OCI-LY1 (cell line): Measurements from ENCODE around the gene TRANK1.
A peak's percentile ranks its signal among the peaks of the same experiment; 100 is the strongest.

Experiments used
- H2AFZ ChIP-seq: fragments of 200-600 bp; sonication (generic), shearing (Covaris generic); 2 replicates; pipeline ENCODE4 v1.6.0; 2014; ENCODE audit warnings: antibody characterized with exemption, mild to moderate bottlenecking, low read length
- H3F3A ChIP-seq: fragments of 200-600 bp; sonication (generic), shearing (Covaris generic); 2 replicates; pipeline ENCODE4 v1.6.0; 2014; ENCODE audit warnings: mild to moderate bottlenecking, antibody characterized with exemption, low read length, moderate library complexity; ENCODE audit not compliant: insufficient read depth
- H3K27ac ChIP-seq: fragments of 200-600 bp; sonication (generic); 2 replicates; pipeline ENCODE4 v1.5.1; 2014; ENCODE audit warnings: low read length, mixed run types, mild to moderate bottlenecking, low read depth; ENCODE audit not compliant: poor library complexity, severe bottlenecking
- H3K27me3 ChIP-seq: fragments of 200-600 bp; sonication (generic); 2 replicates; pipeline ENCODE4 v1.6.0; 2014; ENCODE audit warnings: antibody characterized with exemption, mild to moderate bottlenecking, low read length, moderate library complexity; ENCODE audit not compliant: insufficient read depth
- H3K36me3 ChIP-seq: fragments of 200-600 bp; sonication (generic); 2 replicates; pipeline ENCODE4 v1.6.1; 2014; ENCODE audit warnings: mild to moderate bottlenecking, antibody characterized with exemption, low read length, moderate library complexity, mixed read lengths; ENCODE audit not compliant: insufficient read depth
- H3K4me1 ChIP-seq: fragments of 200-600 bp; sonication (generic); 2 replicates; pipeline ENCODE4 v1.5.1; 2014; ENCODE audit warnings: mild to moderate bottlenecking, low read length, moderate library complexity; ENCODE audit not compliant: insufficient read depth, severe bottlenecking
- H3K4me2 ChIP-seq: fragments of 200-600 bp; sonication (generic), shearing (Covaris generic); 2 replicates; pipeline ENCODE4 v1.6.1; 2014; ENCODE audit warnings: low read length
- H3K4me3 ChIP-seq: fragments of 200-600 bp; sonication (generic); 2 replicates; pipeline ENCODE4 v1.5.1; 2014; ENCODE audit warnings: low read length, low read depth, mild to moderate bottlenecking, mixed read lengths; ENCODE audit not compliant: poor library complexity, severe bottlenecking
- H3K79me2 ChIP-seq: fragments of 200-600 bp; shearing (Covaris generic); 2 replicates; pipeline ENCODE4 v1.6.1; 2016; ENCODE audit warnings: mixed run types, low read length, mixed read lengths; ENCODE audit not compliant: insufficient read depth
- H3K9ac ChIP-seq: fragments of 200-600 bp; sonication (generic), shearing (Covaris generic); 2 replicates; pipeline ENCODE4 v1.6.1; 2014; ENCODE audit warnings: mild to moderate bottlenecking, low read length, mixed read lengths
- H3K9me2 ChIP-seq: fragments of 200-600 bp; sonication (generic), shearing (Covaris generic); 2 replicates; pipeline ENCODE4 v1.6.1; 2014; ENCODE audit warnings: low read depth, mild to moderate bottlenecking, low read length, mixed read lengths
- H3K9me3 ChIP-seq: fragments of 200-600 bp; shearing (Covaris generic); 2 replicates; pipeline ENCODE4 v1.6.1; 2014; ENCODE audit warnings: low read length, mixed read lengths
- H4K20me1 ChIP-seq: fragments of 200-600 bp; sonication (generic), shearing (Covaris generic); 2 replicates; pipeline ENCODE4 v1.6.0; 2016; ENCODE audit warnings: mild to moderate bottlenecking, low read length; ENCODE audit not compliant: insufficient read depth
- EZH2 ChIP-seq: fragments of 200-600 bp; sonication (generic), shearing (Covaris generic); IDR thresholded peaks from 2 replicates; pipeline ENCODE4 v1.8.0; 2017; ENCODE audit warnings: borderline replicate concordance, mixed run types, mild to moderate bottlenecking, antibody characterized with exemption, low read length, moderate library complexity, mixed read lengths
- TF ChIP-seq, protein P1 (sequence below): fragments of 200-600 bp; sonication (generic), shearing (Covaris generic); IDR thresholded peaks from 2 replicates; pipeline ENCODE4 v1.5.1; 2017; ENCODE audit warnings: mild to moderate bottlenecking, antibody characterized with exemption, low read length, moderate library complexity, mixed read lengths

The TRANK1 gene

DNA sequence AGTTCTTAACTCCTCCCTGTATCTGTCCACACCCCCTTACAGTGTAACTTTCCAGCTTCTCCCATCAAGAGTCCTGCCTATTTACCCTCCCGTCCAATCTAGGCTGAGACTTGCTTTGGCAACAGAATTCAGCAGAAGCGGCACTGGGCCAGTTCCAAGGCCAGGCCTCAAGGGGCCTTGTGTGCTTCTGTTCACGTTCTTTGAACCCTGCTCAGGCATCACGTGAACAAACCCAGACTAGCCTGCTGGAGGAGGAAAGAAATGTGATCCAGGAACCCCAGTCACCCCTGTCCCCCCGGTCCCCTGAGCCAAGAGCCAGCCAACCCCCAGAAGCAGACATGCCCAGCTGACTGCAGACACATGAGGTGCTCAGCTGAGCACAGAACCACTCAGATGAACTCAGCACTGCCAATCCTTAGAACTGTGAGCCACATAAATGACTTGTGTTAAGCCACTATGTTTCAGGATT is 104.4 kb downstream of the TRANK1 start:
- Histone ChIP-seq H3K9ac (no peak overlapping the region), H3K36me3 (peaks cover 97% of the 10 kb centered on the region), H3F3A (no peaks in the 10 kb centered on the region), H3K4me3 (no peak overlapping the region), H3K27me3 (no peaks in the 10 kb centered on the region), H3K9me3 (no peaks in the 10 kb centered on the region; the same call in 1 of the 2 replicates), H3K4me2 (no peak overlapping the region), H4K20me1 (no peaks in the 10 kb centered on the region), H2AFZ (no peak overlapping the region), H3K79me2 (no peaks in the 10 kb centered on the region), H3K27ac (no peak overlapping the region), H3K9me2 (no peaks in the 10 kb centered on the region), H3K4me1 (no peaks in the 10 kb centered on the region)
- no peak for TF ChIP-seq EZH2
- TF ChIP-seq, protein P1, sequence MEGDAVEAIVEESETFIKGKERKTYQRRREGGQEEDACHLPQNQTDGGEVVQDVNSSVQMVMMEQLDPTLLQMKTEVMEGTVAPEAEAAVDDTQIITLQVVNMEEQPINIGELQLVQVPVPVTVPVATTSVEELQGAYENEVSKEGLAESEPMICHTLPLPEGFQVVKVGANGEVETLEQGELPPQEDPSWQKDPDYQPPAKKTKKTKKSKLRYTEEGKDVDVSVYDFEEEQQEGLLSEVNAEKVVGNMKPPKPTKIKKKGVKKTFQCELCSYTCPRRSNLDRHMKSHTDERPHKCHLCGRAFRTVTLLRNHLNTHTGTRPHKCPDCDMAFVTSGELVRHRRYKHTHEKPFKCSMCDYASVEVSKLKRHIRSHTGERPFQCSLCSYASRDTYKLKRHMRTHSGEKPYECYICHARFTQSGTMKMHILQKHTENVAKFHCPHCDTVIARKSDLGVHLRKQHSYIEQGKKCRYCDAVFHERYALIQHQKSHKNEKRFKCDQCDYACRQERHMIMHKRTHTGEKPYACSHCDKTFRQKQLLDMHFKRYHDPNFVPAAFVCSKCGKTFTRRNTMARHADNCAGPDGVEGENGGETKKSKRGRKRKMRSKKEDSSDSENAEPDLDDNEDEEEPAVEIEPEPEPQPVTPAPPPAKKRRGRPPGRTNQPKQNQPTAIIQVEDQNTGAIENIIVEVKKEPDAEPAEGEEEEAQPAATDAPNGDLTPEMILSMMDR = no peak

DNA sequence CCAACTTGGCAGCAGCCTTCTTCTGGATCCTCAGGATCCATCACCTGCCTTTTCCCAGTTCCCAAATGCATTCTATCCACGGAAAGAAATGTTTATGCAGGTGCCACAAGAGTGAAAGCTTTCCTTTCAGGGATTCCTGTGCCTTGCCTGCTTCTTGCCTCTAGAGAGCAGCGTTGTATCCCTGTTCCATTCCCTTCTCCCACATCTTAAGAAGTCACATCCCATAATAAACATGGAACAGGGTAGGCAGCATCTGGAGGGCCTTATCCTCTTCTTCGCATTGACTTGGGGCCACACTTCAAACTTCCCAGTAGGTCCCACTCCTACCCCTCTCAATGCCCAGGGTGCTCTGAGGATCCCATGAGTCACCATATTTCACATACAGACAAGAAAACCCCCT is 107.8 kb downstream of the TRANK1 start:
- H3K9me2 ChIP-seq = no peaks in the 10 kb centered on the region
- no peak overlapping the region for H2AFZ ChIP-seq
- H3F3A ChIP-seq = no peaks in the 10 kb centered on the region
- H3K9ac ChIP-seq = no peak overlapping the region
- peaks cover 90% of the 10 kb centered on the region for H3K36me3 ChIP-seq
- no peaks in the 10 kb centered on the region; the same call in 1 of the 2 replicates for H3K9me3 ChIP-seq
- H3K4me1 ChIP-seq = no peaks in the 10 kb centered on the region
- H3K4me2 ChIP-seq = no peak overlapping the region
- H3K4me3 ChIP-seq = no peak overlapping the region
- TF ChIP-seq EZH2 = no peak
- TF ChIP-seq, protein P1 = peak; percentile 40; the same call in 1 of the 2 replicates
- H3K27me3 ChIP-seq = no peaks in the 10 kb centered on the region
- no peaks in the 10 kb centered on the region for H3K79me2 ChIP-seq
- no peaks in the 10 kb centered on the region for H4K20me1 ChIP-seq
- H3K27ac ChIP-seq = no peak overlapping the region

DNA sequence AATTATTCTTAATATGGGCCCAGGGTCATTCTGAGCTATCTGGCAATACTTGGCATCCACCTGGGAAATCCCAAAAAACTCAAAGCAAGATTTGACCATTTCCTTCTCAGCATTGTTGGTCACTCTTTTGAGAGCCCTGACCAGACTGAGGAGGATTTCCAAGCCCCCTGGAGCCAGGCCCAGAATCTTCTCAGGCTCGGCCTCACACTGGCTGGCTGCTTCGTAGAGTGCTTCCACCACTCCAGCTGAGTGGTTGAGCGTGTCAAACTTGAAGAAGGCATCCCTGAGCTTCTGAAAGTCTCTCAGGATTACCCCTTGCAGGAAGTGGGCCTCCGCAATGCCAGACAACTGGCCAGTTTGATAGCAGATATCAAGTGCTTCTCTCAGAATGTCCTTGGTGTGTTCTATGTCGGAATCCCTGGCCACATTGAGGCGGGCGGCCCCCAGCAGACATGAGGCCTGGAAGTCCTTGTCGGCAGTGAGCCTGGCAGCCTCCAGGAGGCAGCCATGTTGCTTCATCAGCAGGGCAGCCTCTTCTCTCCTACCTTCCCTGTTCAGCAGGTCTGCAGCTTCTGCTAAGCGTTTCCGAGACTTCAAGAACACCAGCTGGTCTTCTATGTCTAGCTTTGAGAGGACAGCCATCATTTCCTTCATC is 111.6 kb downstream of the TRANK1 start:
- no peaks in the 10 kb centered on the region for H3K27me3 ChIP-seq

More for the DNA sequence above, 111.6 kb downstream of the TRANK1 start:
- no peaks in the 10 kb centered on the region for H3F3A ChIP-seq
- no peak overlapping the region for H3K27ac ChIP-seq
- no peaks in the 10 kb centered on the region for H3K79me2 ChIP-seq
- no peaks in the 10 kb centered on the region for H3K9me3 ChIP-seq
- no peaks in the 10 kb centered on the region for H3K9me2 ChIP-seq
- TF ChIP-seq, protein P1 = no peak
- no peak for TF ChIP-seq EZH2
- no peak overlapping the region for H3K9ac ChIP-seq
- no peaks in the 10 kb centered on the region for H4K20me1 ChIP-seq
- H3K36me3 ChIP-seq = peaks cover 90% of the 10 kb centered on the region
- no peaks in the 10 kb centered on the region for H3K4me1 ChIP-seq
- H3K4me3 ChIP-seq = no peak overlapping the region
- no peak overlapping the region for H2AFZ ChIP-seq
- no peak overlapping the region for H3K4me2 ChIP-seq
